OCI-LY1 (cell line): ENCODE results near the gene NTRK3.

Source experiments
- H2AFZ ChIP-seq: fragments of 200-600 bp; sonication (generic), shearing (Covaris generic); 2 replicates; pipeline ENCODE4 v1.6.0; 2014; ENCODE audit warnings: antibody characterized with exemption, mild to moderate bottlenecking, low read length
- H3F3A ChIP-seq: fragments of 200-600 bp; sonication (generic), shearing (Covaris generic); 2 replicates; pipeline ENCODE4 v1.6.0; 2014; ENCODE audit warnings: mild to moderate bottlenecking, antibody characterized with exemption, low read length, moderate library complexity; ENCODE audit not compliant: insufficient read depth
- H3K27ac ChIP-seq: fragments of 200-600 bp; sonication (generic); 2 replicates; pipeline ENCODE4 v1.5.1; 2014; ENCODE audit warnings: low read length, mixed run types, mild to moderate bottlenecking, low read depth; ENCODE audit not compliant: poor library complexity, severe bottlenecking
- H3K27me3 ChIP-seq: fragments of 200-600 bp; sonication (generic); 2 replicates; pipeline ENCODE4 v1.6.0; 2014; ENCODE audit warnings: antibody characterized with exemption, mild to moderate bottlenecking, low read length, moderate library complexity; ENCODE audit not compliant: insufficient read depth
- H3K36me3 ChIP-seq: fragments of 200-600 bp; sonication (generic); 2 replicates; pipeline ENCODE4 v1.6.1; 2014; ENCODE audit warnings: mild to moderate bottlenecking, antibody characterized with exemption, low read length, moderate library complexity, mixed read lengths; ENCODE audit not compliant: insufficient read depth
- H3K4me1 ChIP-seq: fragments of 200-600 bp; sonication (generic); 2 replicates; pipeline ENCODE4 v1.5.1; 2014; ENCODE audit warnings: mild to moderate bottlenecking, low read length, moderate library complexity; ENCODE audit not compliant: insufficient read depth, severe bottlenecking
- H3K4me2 ChIP-seq: fragments of 200-600 bp; sonication (generic), shearing (Covaris generic); 2 replicates; pipeline ENCODE4 v1.6.1; 2014; ENCODE audit warnings: low read length
- H3K4me3 ChIP-seq: fragments of 200-600 bp; sonication (generic); 2 replicates; pipeline ENCODE4 v1.5.1; 2014; ENCODE audit warnings: low read length, low read depth, mild to moderate bottlenecking, mixed read lengths; ENCODE audit not compliant: poor library complexity, severe bottlenecking
- H3K79me2 ChIP-seq: fragments of 200-600 bp; shearing (Covaris generic); 2 replicates; pipeline ENCODE4 v1.6.1; 2016; ENCODE audit warnings: mixed run types, low read length, mixed read lengths; ENCODE audit not compliant: insufficient read depth
- H3K9ac ChIP-seq: fragments of 200-600 bp; sonication (generic), shearing (Covaris generic); 2 replicates; pipeline ENCODE4 v1.6.1; 2014; ENCODE audit warnings: mild to moderate bottlenecking, low read length, mixed read lengths
- H3K9me2 ChIP-seq: fragments of 200-600 bp; sonication (generic), shearing (Covaris generic); 2 replicates; pipeline ENCODE4 v1.6.1; 2014; ENCODE audit warnings: low read depth, mild to moderate bottlenecking, low read length, mixed read lengths
- H3K9me3 ChIP-seq: fragments of 200-600 bp; shearing (Covaris generic); 2 replicates; pipeline ENCODE4 v1.6.1; 2014; ENCODE audit warnings: low read length, mixed read lengths
- H4K20me1 ChIP-seq: fragments of 200-600 bp; sonication (generic), shearing (Covaris generic); 2 replicates; pipeline ENCODE4 v1.6.0; 2016; ENCODE audit warnings: mild to moderate bottlenecking, low read length; ENCODE audit not compliant: insufficient read depth
- CTCF ChIP-seq: fragments of 200-600 bp; sonication (generic), shearing (Covaris generic); IDR thresholded peaks from 2 replicates; pipeline ENCODE4 v1.5.1; 2017; ENCODE audit warnings: mild to moderate bottlenecking, antibody characterized with exemption, low read length, moderate library complexity, mixed read lengths
- EZH2 ChIP-seq: fragments of 200-600 bp; sonication (generic), shearing (Covaris generic); IDR thresholded peaks from 2 replicates; pipeline ENCODE4 v1.8.0; 2017; ENCODE audit warnings: borderline replicate concordance, mixed run types, mild to moderate bottlenecking, antibody characterized with exemption, low read length, moderate library complexity, mixed read lengths

Gene NTRK3

GRCh38 chr15:88187195-88187594, 69.3 kb downstream of the NTRK3 start:
- TF ChIP-seq CTCF = no peak
- TF ChIP-seq EZH2 = no peak
- Histone ChIP-seq H3K9ac (no peak overlapping the region), H3K4me1 (no peaks in the 10 kb centered on the region), H3K4me2 (no peak overlapping the region), H3K9me3 (no peaks in the 10 kb centered on the region), H3K27me3 (no peaks in the 10 kb centered on the region), H3K79me2 (no peaks in the 10 kb centered on the region), H3K36me3 (no peaks in the 10 kb centered on the region), H3K27ac (no peak overlapping the region), H3K4me3 (no peak overlapping the region), H3K9me2 (no peaks in the 10 kb centered on the region), H2AFZ (no peak overlapping the region), H3F3A (no peaks in the 10 kb centered on the region), H4K20me1 (no peaks in the 10 kb centered on the region)

GRCh38 chr15:88185584-88185983, 71.0 kb downstream of the NTRK3 start:
- no peaks in the 10 kb centered on the region for H3K79me2 ChIP-seq
- no peaks in the 10 kb centered on the region for H3K9me3 ChIP-seq
- no peak overlapping the region for H3K4me3 ChIP-seq
- no peak overlapping the region for H3K27ac ChIP-seq
- no peaks in the 10 kb centered on the region for H3K36me3 ChIP-seq
- no peak overlapping the region for H3K9ac ChIP-seq
- TF ChIP-seq EZH2 = no peak
- TF ChIP-seq CTCF = no peak
- H3K4me2 ChIP-seq = no peak overlapping the region
- no peaks in the 10 kb centered on the region for H3K9me2 ChIP-seq
- H3K4me1 ChIP-seq = no peaks in the 10 kb centered on the region
- no peaks in the 10 kb centered on the region for H3K27me3 ChIP-seq
- H4K20me1 ChIP-seq = no peaks in the 10 kb centered on the region
- H2AFZ ChIP-seq = no peak overlapping the region
- H3F3A ChIP-seq = no peaks in the 10 kb centered on the region

GRCh38 chr15:88181613-88182012, 74.9 kb downstream of the NTRK3 start:
- Histone ChIP-seq H3K27me3 (no peaks in the 10 kb centered on the region), H3K27ac (no peak overlapping the region), H4K20me1 (no peaks in the 10 kb centered on the region), H3K4me2 (no peak overlapping the region), H3K9me2 (no peaks in the 10 kb centered on the region), H3K9me3 (no peaks in the 10 kb centered on the region), H3K4me3 (no peak overlapping the region), H2AFZ (no peak overlapping the region), H3K4me1 (no peaks in the 10 kb centered on the region), H3K36me3 (no peaks in the 10 kb centered on the region), H3K9ac (no peak overlapping the region), H3K79me2 (no peaks in the 10 kb centered on the region), H3F3A (no peaks in the 10 kb centered on the region)
- TF ChIP-seq EZH2 (no peak), CTCF (no peak)
